Fibroblast of lung (primary cell): ENCODE data around the gene EFCAB14.

Source experiments
- CTCF ChIP-seq, 2 donors: IDR thresholded peaks in 1 of 2; conservative IDR thresholded peaks in 1 of 2; 1 replicate in 1 of 2; 2 replicates in 1 of 2; pipeline ENCODE4 v1.5.1; 2011 to 2012; ENCODE audit warnings: low read length in 2 of 2, control low read depth in 1 of 2, inconsistent platforms in 1 of 2, low read depth in 1 of 2, mild to moderate bottlenecking in 1 of 2
- EZH2 ChIP-seq: IDR thresholded peaks from 2 replicates; pipeline ENCODE4 v1.5.1; 2012; ENCODE audit warnings: low read length, control low read depth, mild to moderate bottlenecking; ENCODE audit errors: missing control alignments

DNA sequence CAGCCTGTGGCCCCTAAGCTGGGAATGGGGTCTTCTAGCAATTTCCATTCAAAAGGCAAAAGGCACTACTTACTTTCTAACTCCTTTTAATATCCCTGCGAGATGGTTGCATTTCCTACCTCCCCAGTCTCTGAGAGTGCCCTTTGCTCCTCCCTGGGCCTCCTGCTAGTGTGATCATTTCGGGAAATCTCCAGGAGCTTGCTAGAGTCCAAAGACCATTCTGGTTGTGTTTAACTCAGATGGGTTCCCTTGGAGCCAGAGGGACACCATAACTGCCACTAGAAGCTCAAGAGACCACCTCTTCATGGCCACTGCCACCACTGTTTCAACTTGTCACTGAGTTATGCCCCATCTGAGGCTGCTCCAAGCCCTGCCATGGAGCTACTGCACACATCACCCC is 45.5 kb upstream of the EFCAB14 start:
- no peak for TF ChIP-seq CTCF (conservative IDR thresholded peaks at IDR 0.05 in 1 of 2, IDR thresholded peaks at IDR 0.05 in 1 of 2; ENCODE audit: low read depth in 1 of 2, low read length in 2 of 2)
- TF ChIP-seq EZH2: no peak
